Vagina (tissue), 2 donors: ENCODE results near the gene STOM.

Experiments used
- POLR2A ChIP-seq, 2 donors: fragments of 450-650 bp; IDR thresholded peaks; one replicate each; pipeline ENCODE4 v1.6.1; 2017; ENCODE audit warnings: antibody characterized with exemption in 2 of 2, mild to moderate bottlenecking in 2 of 2, moderate library complexity in 2 of 2
- TF ChIP-seq, protein P1 (sequence below), 3 experiments: fragments of 450-650 bp in 2 of 3; fragments of 200-600 bp in 1 of 3; sonication (generic) in 1 of 3; IDR thresholded peaks; one replicate each; pipeline ENCODE4 v1.5.1; 2017 to 2019; ENCODE audit warnings: antibody characterized with exemption in 3 of 3, mild to moderate bottlenecking in 2 of 3, moderate library complexity in 2 of 3

DNA sequence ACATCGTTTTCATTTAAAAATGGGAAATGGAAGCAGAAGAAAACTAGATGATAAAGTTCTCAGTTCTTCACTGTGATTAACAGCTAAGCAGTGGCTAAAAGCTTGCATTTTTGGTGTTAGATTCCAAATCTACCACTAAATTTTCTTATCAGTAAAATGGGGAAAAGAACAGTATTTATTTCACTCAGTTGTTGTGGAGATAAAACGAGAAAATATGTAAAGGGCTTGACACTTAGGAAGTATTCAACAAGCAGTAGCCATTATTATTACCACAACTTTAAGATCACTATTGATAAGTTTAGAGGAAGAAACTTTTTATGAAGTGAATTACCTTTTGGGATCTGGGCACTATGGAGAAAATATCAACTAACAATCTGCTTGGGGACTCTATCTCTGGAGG is 4.5 kb downstream of the STOM start:
- TF ChIP-seq, protein P1, sequence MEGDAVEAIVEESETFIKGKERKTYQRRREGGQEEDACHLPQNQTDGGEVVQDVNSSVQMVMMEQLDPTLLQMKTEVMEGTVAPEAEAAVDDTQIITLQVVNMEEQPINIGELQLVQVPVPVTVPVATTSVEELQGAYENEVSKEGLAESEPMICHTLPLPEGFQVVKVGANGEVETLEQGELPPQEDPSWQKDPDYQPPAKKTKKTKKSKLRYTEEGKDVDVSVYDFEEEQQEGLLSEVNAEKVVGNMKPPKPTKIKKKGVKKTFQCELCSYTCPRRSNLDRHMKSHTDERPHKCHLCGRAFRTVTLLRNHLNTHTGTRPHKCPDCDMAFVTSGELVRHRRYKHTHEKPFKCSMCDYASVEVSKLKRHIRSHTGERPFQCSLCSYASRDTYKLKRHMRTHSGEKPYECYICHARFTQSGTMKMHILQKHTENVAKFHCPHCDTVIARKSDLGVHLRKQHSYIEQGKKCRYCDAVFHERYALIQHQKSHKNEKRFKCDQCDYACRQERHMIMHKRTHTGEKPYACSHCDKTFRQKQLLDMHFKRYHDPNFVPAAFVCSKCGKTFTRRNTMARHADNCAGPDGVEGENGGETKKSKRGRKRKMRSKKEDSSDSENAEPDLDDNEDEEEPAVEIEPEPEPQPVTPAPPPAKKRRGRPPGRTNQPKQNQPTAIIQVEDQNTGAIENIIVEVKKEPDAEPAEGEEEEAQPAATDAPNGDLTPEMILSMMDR (IDR thresholded peaks at IDR 0.05) = no peak
- TF ChIP-seq POLR2A (IDR thresholded peaks at IDR 0.05) = no peak
